Stimulated activated CD8-positive, alpha-beta memory T cell treated with anti-CD3 and anti-CD28 coated beads, Interleukin-15, amount 100 ng/mL, for 4 hours (primary cell): ENCODE measurements around the gene NACC1.

ENCODE experiments used
- DNase-seq, 2 donors: peaks; one replicate each; pipeline ENCODE4 v3.0.0-alpha.2; 2020; ENCODE audit warnings: low read depth in 2 of 2

Gene NACC1

DNA sequence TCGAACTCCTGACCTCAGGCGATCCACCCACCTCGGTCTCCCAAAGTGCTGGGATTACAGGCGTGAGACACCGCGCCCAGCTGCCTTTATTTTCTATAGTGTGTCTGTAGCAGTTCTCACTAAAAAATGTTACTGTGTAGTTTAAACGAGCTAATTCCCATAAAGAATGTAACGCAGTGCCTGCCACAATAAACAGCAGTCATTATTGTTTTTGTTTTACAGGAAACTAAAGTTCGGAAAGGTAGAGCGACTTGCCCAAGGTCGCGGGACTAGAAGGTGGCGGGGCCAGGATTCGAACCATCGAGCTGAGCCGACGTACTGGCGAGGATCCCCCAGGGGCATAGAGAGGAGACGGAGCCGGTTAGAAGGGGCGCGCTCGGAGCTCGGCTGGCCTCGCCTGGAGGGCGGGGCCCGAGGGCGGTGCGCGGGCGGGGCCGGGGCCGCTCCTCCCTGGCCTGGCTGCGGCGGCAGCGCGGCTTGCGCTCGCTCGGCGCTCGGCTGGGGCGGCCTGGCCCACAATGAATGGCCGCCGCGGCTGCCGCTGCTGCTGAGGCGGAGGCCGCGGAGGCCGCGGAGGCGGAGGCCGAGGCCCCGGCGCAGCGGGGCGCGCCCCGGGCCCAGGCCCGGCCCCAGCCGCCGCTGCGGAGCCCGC is at the start of gene NACC1:
TSS of gene NACC1 (plus strand) at position 493 of the 652 bp plus-strand sequence. CDS start 16,944 bp downstream, outside the sequence.
- DNase-seq, result peak; percentile 73 to 81

DNA sequence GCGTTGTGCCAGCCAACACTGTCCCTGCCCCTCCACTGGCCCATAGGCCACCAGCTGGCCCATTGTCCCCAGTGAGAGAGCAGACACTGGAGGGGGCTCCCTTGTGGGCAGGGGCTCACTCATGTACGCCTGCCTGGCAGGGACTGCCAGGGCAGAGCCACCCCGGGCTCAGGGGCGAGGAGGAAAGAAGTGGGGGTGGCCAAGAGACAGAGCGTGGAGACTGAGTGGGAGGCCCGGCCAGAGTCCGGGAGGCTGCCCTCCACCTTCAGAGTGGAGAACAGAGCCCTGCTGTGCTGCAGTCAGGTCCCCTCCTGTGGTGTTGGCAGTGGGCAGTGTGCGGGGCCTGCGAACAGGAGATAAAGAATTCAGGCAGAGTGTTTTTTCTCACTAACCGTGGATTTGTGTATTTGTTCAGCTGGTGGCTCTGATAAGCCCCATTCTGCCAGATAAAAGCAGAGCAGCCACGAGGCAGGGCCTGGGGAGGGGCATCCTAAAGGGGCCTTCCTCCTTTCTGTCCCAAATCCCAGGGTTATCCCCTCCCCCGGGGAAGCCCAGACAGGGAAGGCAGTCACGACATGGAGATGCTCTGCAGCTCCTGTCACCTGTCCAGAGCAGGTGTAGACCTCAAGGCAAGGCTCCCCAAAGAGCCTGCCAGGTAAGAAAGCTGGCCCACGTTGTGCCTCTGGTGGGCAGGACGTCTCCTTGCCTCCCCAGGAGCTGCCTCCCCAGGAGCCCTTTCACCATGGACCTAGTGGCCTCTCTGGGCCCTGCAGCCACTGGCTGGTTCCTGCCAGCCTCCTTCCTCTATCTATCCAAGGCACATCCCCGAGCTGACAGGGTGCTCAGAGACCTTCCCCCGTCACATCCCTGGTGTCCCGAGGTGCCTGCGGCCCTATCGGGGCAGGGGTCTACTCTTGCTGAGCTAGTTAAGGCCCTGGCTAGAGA is 48.4 kb upstream of the NACC1 start:
- DNase-seq, result no peak

DNA sequence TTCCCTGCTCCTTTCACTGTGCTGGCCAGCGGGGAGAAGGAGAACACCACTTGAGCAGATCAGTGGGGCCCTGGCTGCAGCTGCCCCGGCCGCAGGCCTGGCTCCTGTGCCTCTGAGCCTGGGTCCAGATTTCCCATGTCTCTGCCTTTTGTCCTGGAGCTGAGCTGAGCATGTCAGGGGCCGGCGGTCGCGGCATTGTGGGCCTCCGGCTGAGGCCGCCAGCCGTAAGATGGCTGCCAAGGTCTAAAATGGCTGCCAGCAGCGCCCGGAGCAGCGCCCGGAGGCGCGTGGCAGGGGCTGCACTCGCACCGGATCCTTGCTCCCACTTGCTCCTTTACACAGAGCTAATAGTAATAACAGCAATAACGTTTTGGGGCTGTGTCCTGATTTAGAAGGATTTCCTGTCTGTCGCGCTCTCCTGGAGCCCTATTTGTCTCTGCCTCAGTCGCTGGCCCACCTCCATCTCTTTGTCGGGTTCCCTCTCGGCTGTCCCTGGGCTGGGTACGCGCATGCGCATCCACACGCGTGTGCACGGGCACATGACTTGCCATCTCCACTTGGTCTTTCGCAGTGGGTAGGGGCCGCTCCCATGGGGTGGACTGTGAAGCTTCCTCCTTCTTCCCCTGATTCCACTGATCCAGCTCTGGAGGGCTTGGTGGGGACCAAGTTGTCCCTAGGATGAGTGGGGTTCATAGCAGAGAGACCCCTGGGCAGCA is 47.5 kb upstream of the NACC1 start:
- DNase-seq, result no peak

GRCh38 chr19:13071444-13072187 is 46.4 kb upstream of the NACC1 start:
- DNase-seq, result no peak

- DNase-seq, result no peak
These were observed 45.7 kb upstream of the NACC1 start for GRCh38 chr19:13072188-13072908.

DNA sequence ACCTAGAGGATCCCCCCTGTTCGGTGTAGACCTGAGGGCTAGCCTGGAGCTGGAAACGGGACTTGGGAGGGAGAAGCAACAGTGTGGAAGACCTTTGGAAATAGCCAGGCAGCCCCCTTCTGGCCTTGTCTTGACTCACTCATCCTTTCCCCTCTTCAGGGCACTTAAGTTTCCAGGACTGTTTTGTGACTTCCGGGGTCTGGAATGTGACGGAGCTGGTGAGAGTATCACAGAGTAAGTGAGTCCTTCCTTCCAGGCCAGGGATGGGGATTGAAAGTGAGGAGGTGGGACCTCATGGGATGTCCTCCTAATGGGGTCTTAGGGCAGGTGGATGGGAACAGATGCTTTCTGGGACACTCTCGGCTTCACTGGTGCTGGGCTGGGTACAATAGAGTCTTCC is 44.8 kb upstream of the NACC1 start:
- no peak for DNase-seq

DNA sequence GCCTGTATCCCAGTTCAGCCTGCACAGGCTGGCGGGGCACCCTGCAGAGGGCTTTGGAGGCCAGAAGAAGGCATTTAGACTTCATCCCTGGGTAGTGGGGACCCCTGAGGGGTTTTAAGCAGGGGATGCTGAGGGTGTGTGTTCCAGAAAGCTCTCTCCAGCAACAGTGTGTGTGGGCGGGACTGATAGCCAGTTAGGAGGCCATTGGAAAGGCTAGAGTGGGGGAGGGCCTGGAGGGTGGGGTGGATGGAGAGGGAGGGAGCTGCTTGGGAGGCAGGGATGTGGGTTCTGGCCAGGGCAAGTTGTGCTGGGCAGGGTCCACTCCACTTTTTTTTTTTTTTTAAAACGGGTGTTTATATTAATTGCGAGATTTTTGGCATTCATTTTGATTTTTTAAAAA is 43.7 kb upstream of the NACC1 start:
- DNase-seq, result no peak

DNA sequence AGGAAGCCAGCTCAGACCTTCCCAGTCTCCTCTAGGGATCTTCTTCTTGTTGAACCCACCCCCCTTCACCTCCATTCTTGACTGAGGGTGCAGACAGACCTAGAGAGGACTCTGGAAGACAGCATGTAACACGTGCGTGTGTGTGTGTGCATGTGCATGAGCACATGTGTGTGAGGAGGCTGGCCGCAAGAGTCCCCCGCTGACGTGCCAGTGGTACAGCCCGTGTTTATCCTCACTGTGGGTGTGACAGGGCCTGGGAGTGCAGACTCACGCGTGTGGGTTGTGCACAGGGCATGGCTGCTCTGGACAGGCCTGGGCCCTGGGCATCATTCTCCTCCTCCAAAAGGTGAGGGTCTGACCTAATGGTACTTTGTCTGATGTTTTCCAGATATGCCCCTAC is 41.7 kb upstream of the NACC1 start:
- DNase-seq, result no peak

- DNase-seq, result no peak
These were observed 41.3 kb upstream of the NACC1 start for GRCh38 chr19:13076787-13077186.

DNA sequence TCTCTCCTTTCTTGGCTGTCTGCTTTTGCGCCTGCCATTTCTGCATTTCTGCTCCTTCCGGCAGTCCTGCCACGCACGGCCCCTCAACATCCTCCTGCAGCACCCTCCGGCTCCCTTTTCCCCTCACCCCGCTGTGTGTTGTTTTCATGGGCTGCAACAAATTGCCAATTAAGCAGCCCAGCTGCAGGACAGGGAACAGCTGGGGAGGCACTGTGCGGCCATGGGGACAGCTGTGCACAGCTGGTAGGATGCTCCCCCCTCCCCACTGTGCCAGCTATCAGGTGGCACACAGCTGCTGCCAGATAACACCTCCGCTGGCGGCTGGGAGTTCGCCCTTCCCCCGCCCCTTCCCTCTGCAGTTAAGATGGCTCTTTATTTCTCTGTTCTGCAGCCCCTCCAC is 40.8 kb upstream of the NACC1 start:
- no peak for DNase-seq

- DNase-seq, result no peak
These were observed 39.7 kb upstream of the NACC1 start for GRCh38 chr19:13078381-13078780.

GRCh38 chr19:13078897-13079541 is 39.0 kb upstream of the NACC1 start:
- DNase-seq, result no peak

GRCh38 chr19:13079542-13079986 is 38.5 kb upstream of the NACC1 start:
- no peak for DNase-seq

- DNase-seq, result no peak
These were observed 35.7 kb upstream of the NACC1 start for GRCh38 chr19:13082192-13083007.

DNA sequence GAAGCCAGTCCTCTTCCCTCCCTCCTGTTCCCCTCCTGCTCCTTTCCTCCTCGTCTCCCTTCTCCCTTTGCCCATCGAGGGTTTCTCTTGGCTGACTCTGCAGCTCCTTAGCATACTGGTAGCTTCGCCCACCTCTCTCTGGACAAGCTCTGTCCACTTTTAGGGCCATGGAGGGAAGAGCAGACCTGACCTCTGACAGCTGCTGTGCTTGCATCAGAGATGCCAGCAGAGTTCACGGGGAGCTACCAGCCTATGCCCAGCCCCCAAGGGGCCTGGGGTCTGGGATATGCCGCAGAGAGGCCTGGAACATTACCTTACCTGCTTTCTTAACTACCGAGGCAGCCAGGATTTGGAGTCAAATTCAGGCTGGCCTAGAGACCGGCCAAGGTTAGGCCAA is 35.1 kb upstream of the NACC1 start:
- no peak for DNase-seq

- no peak for DNase-seq
These were observed 34.4 kb upstream of the NACC1 start for GRCh38 chr19:13083627-13084026.

- DNase-seq, result no peak
These were observed 32.4 kb upstream of the NACC1 start for GRCh38 chr19:13085666-13086065.

- DNase-seq, result no peak
These were observed 31.7 kb upstream of the NACC1 start for GRCh38 chr19:13086341-13086740.

GRCh38 chr19:13087295-13087694 is 30.8 kb upstream of the NACC1 start:
- DNase-seq, result no peak
